Urothelium cell line (cell line): ENCODE data around the gene CAMTA1.

Experiments used
- DNase-seq: peaks from one replicate; pipeline ENCODE4 v3.0.0; 2011; ENCODE audit warnings: low spot score, mixed read lengths
- FAIRE-seq: peaks from 2 replicates; lab custom pipeline; 2011; peaks lifted over from hg19 to GRCh38; lab: Jason Lieb, UNC

Gene CAMTA1

DNA sequence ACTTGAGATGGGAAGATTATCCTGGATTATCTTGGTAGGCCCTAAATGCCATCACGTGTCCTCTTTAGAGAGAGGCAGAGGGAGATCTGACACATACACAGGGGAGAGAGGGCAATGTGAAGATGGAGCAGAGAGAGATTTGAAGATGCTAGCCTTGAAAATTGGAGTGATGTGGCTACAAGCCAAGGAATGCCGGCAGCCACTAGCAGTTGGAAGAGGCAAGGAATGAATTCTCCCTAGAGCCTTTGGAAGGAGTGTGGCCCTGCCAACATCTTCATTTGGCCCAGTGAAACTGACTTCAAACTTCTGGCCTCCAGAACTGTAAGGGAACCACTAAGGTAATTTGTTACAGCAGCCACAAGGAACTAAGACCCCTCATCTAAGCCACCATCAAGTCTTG, 8.9 kb upstream of the CAMTA1 start:
- FAIRE-seq, result no peak

DNA sequence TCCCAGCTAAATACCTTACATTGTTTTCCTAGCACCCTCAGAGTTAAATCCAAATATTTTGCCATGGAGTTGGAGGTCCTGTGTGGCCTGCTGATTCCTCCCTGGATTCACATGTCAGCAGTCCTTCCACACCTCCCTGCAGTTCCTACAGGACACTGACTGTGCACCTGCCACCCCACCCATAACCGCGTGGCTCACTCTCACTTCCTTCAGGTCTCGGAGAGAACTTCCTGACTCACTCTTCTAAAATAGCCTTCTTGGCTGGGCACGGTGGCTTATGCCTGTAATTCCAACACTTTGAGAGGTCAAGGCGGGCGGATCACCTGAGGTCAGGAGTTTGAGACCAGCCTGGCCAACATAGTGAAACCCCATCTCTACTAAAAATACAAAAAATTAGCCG, 8.4 kb upstream of the CAMTA1 start:
- no peak for FAIRE-seq

More for the DNA sequence above, 8.9 kb upstream of the CAMTA1 start:
- no peak for DNase-seq

DNA sequence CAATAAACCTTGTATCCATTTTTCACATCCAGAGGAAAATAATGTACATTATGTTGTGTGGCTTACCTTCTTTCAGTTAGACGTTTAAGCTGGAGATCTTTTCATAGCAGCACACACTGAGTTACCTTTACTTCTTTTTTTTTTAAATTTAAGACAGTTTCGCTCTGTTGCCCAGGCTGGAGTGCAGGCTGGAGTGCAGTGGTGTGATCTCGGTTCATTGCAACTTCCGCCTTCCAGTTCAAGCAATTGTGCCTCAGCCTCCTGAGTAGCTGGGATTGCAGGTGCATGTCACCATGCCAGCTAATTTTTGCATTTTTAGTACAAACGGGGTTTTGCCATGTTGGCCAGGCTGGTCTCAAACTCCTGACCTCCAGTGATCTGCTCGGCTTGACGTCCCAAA, 7.4 kb upstream of the CAMTA1 start:
- DNase-seq (no peak), FAIRE-seq (no peak)

More for the DNA sequence above, 8.4 kb upstream of the CAMTA1 start:
- DNase-seq, result no peak

- no peak for DNase-seq
- FAIRE-seq, result no peak
Observed at GRCh38 chr1:6779089-6779805, 6.0 kb upstream of the CAMTA1 start.

- FAIRE-seq, result no peak
- no peak for DNase-seq
Observed at GRCh38 chr1:6782151-6782550, 3.1 kb upstream of the CAMTA1 start.

DNA sequence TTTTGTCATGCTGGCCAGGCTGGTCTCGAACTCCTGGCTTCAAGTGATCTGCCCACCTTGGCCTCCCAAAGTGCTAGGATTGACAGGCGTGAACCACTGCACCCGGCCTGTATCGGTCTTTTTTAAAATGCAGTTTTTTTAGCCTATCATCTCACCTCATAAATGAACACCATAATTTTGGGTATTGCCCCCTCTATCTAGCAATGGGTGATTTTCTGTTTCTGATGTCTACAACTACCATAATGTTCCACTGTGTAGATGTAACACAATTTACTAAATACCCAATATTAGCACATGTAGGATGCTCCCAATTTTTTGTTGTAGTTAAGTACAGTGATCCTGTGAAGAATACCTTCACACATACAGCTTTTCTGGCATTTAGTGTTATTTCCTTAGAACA, 2.0 kb upstream of the CAMTA1 start:
- no peak for FAIRE-seq

GRCh38 chr1:6783936-6784559, 1.2 kb upstream of the CAMTA1 start:
- no peak for FAIRE-seq

More for the DNA sequence above, 2.0 kb upstream of the CAMTA1 start:
- DNase-seq, result no peak

DNA sequence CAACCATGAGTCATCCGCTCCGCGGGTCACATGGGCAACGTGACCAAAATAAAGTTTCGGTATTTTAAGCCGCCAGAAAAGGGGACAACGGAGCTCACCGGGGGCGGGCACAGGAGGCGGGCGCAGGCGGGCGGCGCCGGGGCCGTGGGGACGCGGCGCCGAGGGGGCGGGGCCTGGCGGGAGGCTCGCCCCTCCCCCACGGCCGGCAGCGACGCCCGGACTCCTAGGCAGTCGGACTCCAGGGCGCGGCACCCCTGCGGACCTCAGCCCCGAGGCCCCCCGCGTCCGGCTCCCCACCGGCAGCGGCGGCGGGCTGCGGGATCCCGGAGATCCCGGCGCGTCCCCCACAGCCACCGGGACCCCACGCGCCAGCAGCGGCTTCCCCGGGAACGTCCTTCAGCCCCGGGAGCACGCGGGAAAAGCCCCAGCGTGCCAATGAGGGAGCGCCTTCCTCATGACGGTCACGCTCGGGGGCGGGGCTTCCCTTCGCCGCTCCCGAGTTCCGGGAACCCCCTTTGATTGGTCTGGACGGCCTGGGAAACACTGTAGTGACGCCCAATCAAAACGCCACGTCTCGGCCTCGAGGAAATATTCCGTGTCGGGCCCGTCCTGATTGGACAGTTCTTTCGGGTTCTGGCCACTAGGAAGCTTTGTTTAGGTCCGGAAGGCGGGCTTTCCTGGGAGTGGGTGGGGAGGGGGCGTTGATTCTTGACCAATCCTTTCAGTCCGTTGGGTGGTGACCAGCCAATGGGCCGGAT, 515 bp upstream of the CAMTA1 start:
- DNase-seq, result peak; percentile 98
- peak; percentile 23 for FAIRE-seq

More at GRCh38 chr1:6783936-6784559, 1.2 kb upstream of the CAMTA1 start:
- no peak for DNase-seq

GRCh38 chr1:6785728-6786505, 663 bp downstream of the CAMTA1 start:
- peak; percentile 72 for DNase-seq
- FAIRE-seq, result no peak

DNA sequence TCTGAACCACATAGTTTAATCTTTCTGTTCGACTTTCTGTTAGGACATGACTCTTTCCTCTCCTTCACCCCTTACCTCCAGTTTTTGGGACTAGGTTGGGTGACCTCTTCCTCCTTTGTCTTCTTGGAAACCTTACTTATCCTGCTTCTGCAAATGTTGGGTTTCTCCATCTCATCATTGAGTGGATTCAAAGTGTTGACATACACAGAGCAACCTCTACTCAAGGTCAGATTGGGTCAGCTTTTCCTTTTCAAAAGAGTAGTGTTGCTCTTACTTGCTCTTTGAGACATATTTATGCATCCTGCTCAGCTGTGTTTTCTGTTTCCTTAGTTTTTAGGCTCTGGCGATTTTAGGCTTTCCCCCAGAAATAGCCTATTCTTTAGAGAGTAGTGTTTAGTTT, 3.7 kb downstream of the CAMTA1 start:
- FAIRE-seq, result no peak
- no peak for DNase-seq

DNA sequence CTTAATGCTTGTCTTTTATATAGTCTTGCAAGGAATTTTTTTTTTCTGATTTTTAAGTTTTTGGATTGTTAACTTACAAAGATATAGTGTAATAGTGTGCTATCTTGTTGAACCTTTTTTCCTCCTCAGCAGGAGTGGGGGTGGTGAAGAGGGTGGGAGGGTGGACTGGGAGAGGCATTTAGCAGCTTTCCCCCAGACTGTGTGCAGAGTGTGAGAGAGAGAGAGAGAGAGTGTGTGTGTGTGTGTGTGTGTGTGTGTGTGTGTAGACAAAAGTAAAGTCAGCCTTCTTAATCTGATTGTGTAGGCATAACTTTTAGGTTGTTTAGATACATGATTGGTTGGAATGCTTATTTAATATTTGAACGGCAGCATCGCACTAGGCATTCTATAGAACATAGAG, 4.9 kb downstream of the CAMTA1 start:
- FAIRE-seq (no peak), DNase-seq (no peak)

DNA sequence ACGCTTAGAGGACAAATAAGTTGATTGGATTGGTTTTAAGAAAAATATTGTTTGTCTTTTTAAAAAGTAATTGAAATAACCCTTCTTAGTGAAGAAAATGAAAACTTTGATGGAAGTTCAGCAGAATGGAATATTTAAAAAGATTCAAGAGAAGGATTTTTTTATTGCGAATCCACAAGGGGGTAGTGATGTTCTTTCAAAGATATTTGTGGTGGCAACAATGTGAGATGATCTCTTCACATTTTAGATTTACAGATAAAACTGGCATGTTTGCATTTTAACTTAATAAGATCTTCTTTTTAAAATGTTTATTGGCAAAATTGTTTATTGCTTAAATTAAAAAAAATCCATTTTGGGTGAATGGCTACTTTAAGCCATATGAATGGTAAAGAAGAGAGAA, 8.9 kb downstream of the CAMTA1 start:
- FAIRE-seq (no peak), DNase-seq (no peak)

DNA sequence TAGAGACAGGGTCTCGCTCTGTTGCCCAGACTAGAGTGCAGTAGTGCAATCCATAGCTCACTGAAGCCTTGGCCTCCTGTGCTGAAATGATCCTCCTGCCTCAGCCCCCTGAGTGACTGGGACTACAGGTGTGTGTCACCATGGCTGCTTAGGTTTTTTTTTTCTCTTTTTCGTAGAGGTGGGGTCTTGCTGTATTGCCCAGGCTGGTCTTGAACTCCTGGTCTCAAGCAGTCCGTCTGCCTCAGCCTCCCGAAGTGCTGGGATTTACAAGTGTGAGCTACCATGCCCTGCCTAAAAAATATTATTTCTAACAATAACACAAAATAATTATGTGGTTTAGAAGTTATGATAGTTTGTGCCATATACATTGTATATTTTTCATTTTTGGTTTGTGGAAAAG, 9.9 kb downstream of the CAMTA1 start:
- no peak for FAIRE-seq

DNA sequence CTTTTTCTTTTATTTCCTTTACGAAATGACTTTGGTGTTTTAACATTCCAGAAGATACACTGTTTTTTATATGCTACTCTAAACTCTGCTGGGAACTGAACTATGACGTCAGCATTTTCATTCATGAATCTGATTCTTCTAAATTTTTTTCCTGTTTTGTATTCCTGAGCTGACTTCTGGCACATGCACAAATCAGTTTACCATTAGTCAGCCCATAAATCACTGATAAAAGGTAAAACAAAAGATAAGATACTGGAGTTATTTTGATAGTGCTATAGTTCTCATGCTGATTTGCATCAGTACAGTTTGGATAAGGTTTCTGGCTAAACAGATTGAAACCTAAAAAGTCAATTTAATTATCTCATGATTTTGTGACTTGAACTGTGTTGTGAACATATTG, 10.4 kb downstream of the CAMTA1 start:
- DNase-seq (no peak), FAIRE-seq (no peak)

More for the DNA sequence above, 9.9 kb downstream of the CAMTA1 start:
- DNase-seq, result no peak

DNA sequence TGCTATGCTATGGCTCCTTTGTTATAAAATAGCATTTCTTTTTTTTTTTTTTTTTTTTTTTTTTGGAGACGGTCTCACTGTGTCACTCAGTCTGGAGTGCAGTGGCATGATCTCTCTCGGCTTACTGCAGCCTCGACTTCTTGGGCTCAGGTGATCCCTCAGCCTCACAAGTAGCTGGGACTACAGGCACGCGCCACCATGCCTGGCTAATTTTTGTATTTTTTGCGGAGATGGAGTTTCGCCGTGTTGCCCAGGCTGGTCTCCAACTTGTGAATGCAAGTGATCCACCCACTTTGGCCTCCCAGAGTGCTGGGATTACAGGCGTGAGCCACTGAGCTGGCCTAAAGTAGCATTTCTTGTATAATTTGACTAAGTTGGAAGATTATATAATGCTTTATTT, 10.8 kb downstream of the CAMTA1 start:
- no peak for DNase-seq
- FAIRE-seq, result no peak

DNA sequence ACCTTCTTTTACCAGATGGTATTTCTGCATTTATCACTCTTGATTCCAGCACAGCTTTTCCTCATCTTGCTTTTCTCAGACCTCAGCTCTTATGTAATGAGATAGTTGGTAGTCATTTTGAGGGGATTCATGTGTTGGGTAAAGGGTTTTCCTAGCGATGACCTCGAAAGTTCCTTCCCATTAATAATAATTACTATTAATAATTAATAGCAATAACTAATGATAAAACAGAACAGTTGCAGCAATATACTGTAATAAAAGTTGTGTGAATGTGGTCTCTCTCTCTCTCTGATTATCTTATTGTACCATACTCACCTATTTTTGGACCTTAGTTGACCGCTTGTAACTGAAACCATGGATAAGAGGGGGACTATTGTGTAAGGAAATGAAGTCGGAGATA, 14.2 kb downstream of the CAMTA1 start:
- no peak for FAIRE-seq
- no peak for DNase-seq

DNA sequence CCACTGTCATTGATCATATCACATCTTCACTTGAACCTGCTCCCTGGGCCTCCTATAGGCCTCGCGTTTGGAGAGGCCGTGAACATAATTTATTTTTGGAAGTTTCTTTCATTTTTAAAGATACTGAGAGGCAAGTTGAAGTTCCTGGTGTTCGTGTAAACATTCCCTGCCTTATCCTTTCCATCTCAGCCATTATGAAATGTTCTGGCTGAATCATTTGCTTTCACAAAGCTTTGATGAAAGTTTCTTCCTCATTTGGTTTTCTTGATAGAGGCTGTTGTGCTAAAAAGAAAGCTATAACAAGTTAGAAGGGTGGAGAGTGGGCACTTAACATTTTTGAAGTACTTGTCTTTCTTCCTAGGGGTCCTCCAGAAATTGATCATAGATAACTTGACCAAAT, 15.5 kb downstream of the CAMTA1 start:
- DNase-seq (no peak), FAIRE-seq (no peak)

- FAIRE-seq (no peak), DNase-seq (no peak)
Observed at GRCh38 chr1:6801199-6801598, 15.9 kb downstream of the CAMTA1 start.

GRCh38 chr1:6801966-6802365, 16.7 kb downstream of the CAMTA1 start:
- DNase-seq (no peak), FAIRE-seq (no peak)

GRCh38 chr1:6802454-6802853, 17.2 kb downstream of the CAMTA1 start:
- FAIRE-seq (no peak), DNase-seq (no peak)

GRCh38 chr1:6802893-6803292, 17.6 kb downstream of the CAMTA1 start:
- no peak for DNase-seq
- no peak for FAIRE-seq
